T-helper 2 cell treated with Interferon-gamma antibody and Interleukin-4, amounts not matched to agents 5 μg/mL and 100 μg/mL, for 36 hours (primary cell): Measurements from ENCODE around the gene BCAR3.
"Not testable (repeated sequence)": the region's sequence is repeated elsewhere in the genome, so short reads cannot be mapped to it uniquely, and the experiment has no call there.

ENCODE experiments used
- DNase-seq: peaks from one replicate; pipeline ENCODE4 v3.0.0; 2021; ENCODE audit warnings: low spot score
- H3K27ac Mint-ChIP-seq: one replicate; pipeline ENCODE4 v1.8.0; 2021; ENCODE audit warnings: mild to moderate bottlenecking, mixed read lengths
- H3K27me3 Mint-ChIP-seq: one replicate; pipeline ENCODE4 v1.8.0; 2021; ENCODE audit warnings: low read depth, mixed read lengths
- H3K36me3 Mint-ChIP-seq: one replicate; pipeline ENCODE4 v1.8.0; 2021; ENCODE audit warnings: low read depth, mixed read lengths
- H3K4me1 Mint-ChIP-seq: one replicate; pipeline ENCODE4 v1.8.0; 2021; ENCODE audit warnings: low read depth, mixed read lengths
- H3K4me3 Mint-ChIP-seq: one replicate; pipeline ENCODE4 v1.8.0; 2022; ENCODE audit warnings: mild to moderate bottlenecking, moderate library complexity, mixed read lengths
- H3K9me3 Mint-ChIP-seq: one replicate; pipeline ENCODE4 v1.8.0; 2021; ENCODE audit warnings: mixed read lengths

BCAR3 gene

DNA sequence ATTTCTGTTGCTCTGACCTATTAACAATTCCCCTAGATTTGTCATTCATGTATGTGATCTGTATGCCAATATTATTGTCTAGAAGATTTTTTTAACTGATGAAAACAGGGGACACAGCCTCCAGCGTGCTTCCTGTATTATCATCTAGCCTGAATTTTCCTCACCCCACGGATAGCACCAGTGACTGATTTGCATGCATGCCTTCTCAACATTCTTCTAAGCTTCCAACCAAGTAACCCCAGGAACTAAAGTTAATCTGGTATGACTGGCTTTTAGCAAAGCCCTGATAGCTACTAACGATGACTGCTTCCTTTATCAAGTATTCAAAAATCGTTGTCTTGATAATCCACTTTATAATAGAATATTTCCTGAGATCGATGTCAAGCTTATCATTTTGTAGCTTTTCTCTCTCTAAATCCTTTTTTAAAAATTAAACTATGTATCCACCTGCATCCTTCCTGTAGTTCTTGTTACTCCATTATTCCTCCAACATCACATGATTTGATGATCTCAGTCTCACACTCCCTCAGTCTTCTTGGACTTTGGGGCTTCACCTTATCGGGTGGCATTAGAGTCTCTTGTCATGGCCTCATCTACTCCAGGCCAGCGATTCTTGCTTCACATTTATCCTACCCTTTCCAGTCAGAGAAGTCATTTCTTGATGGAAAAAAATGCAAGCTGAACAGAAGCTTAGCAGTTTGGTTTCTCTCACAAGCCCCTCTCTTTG is 19.0 kb downstream of the BCAR3 start:
- H3K9me3 Mint-ChIP-seq, result no peaks in the 10 kb centered on the region
- H3K27ac Mint-ChIP-seq, result no peak overlapping the region
- H3K36me3 Mint-ChIP-seq, result peaks cover 12% of the 10 kb centered on the region
- no peaks in the 10 kb centered on the region for H3K27me3 Mint-ChIP-seq
- no peak overlapping the region for H3K4me3 Mint-ChIP-seq
- peaks cover 16% of the 10 kb centered on the region for H3K4me1 Mint-ChIP-seq
- no peak for DNase-seq

- Mint-ChIP-seq H3K27ac (no peak overlapping the region), H3K4me3 (no peak overlapping the region), H3K4me1 (peaks cover 16% of the 10 kb centered on the region), H3K9me3 (no peaks in the 10 kb centered on the region), H3K27me3 (no peaks in the 10 kb centered on the region), H3K36me3 (peaks cover 12% of the 10 kb centered on the region)
- no peak for DNase-seq
These were observed 19.7 kb downstream of the BCAR3 start for GRCh38 chr1:93661829-93662474.

DNA sequence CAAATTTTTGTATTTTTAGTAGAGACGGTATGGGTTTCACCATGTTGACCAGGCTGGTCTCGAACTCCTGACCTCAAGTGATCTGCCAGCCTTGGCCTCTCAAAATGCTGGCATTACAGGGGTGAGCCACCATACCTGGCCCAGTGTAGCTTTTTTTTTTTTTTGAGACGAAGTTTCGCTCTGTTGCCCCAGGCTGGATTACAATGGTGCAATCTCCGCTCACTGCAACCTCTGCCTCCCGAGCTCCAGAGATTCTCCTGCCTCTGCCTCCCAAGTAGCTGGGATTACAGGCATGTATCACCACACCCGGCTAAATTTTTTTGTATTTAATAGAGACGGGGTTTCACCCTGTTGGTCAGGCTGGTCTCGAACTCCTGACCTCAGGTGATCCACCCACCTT is 20.3 kb downstream of the BCAR3 start:
- not testable (repeated sequence) for DNase-seq, H3K27me3 Mint-ChIP-seq, H3K4me3 Mint-ChIP-seq, H3K27ac Mint-ChIP-seq, H3K9me3 Mint-ChIP-seq
- Mint-ChIP-seq H3K36me3 (peaks cover 13% of the 10 kb centered on the region), H3K4me1 (peaks cover 16% of the 10 kb centered on the region)

GRCh38 chr1:93659822-93660503 is 21.7 kb downstream of the BCAR3 start:
- peaks cover 13% of the 10 kb centered on the region for H3K36me3 Mint-ChIP-seq
- no peak overlapping the region for H3K4me3 Mint-ChIP-seq
- H3K27ac Mint-ChIP-seq, result no peak overlapping the region
- H3K4me1 Mint-ChIP-seq, result peaks cover 16% of the 10 kb centered on the region
- no peaks in the 10 kb centered on the region for H3K9me3 Mint-ChIP-seq
- DNase-seq, result no peak
- H3K27me3 Mint-ChIP-seq, result no peaks in the 10 kb centered on the region

DNA sequence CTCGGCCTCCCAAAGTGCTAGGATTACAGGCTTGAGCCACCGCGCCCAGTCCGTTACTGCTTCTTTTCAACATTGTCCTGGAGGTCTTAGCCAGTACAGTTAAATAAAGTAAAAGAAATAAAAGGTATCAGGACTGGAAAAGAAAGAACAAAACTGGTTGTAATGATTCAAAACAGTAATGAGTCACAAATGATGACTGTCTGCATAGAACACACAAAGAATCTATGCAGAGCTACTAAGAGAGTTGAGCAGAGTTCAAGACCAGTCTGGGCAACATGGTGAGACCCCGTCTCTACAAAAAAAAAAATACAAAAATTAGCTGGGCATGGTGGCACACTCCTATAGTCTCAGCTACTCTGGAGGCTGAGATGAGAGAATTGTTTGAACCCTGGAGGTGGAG is 23.4 kb downstream of the BCAR3 start:
- H3K9me3 Mint-ChIP-seq, result no peaks in the 10 kb centered on the region

DNA sequence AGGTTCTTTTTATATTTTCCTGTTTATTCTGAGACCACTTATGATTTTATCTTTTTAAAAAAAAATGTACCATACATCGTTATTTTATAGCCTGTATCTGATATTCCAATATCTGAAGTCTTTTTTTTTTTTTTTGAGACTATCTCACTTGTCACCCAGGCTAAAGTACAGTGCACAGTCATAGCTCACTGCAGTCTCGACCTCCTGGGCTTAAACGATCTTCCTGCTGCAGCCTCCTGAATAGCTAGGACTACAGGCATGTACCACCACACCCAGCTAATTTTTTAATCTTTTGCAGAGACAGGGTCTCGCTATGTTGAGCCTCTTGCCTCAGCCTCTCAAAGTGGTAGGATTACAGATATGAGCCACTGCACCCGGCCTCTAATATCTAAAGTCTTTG is 25.1 kb downstream of the BCAR3 start:
- H3K9me3 Mint-ChIP-seq, result no peaks in the 10 kb centered on the region
- no peak overlapping the region for H3K4me3 Mint-ChIP-seq
- no peak overlapping the region for H3K27ac Mint-ChIP-seq
- H3K4me1 Mint-ChIP-seq, result no peaks in the 10 kb centered on the region
- DNase-seq, result no peak
- no peaks in the 10 kb centered on the region for H3K27me3 Mint-ChIP-seq
- H3K36me3 Mint-ChIP-seq, result peaks cover 11% of the 10 kb centered on the region

More for the DNA sequence above, 23.4 kb downstream of the BCAR3 start:
- peaks cover 13% of the 10 kb centered on the region for H3K36me3 Mint-ChIP-seq
- H3K27ac Mint-ChIP-seq, result no peak overlapping the region
- H3K4me3 Mint-ChIP-seq, result no peak overlapping the region
- peaks cover 13% of the 10 kb centered on the region for H3K4me1 Mint-ChIP-seq
- H3K27me3 Mint-ChIP-seq, result no peaks in the 10 kb centered on the region
- no peak for DNase-seq

- H3K9me3 Mint-ChIP-seq, result no peaks in the 10 kb centered on the region
- no peak overlapping the region for H3K4me3 Mint-ChIP-seq
- no peaks in the 10 kb centered on the region for H3K4me1 Mint-ChIP-seq
- DNase-seq, result no peak
- no peak overlapping the region for H3K27ac Mint-ChIP-seq
- H3K36me3 Mint-ChIP-seq, result peaks cover 11% of the 10 kb centered on the region
- H3K27me3 Mint-ChIP-seq, result no peaks in the 10 kb centered on the region
These were observed 28.0 kb downstream of the BCAR3 start for GRCh38 chr1:93653656-93654055.

- Mint-ChIP-seq H3K9me3 (no peaks in the 10 kb centered on the region), H3K4me1 (no peaks in the 10 kb centered on the region), H3K36me3 (peaks cover 6% of the 10 kb centered on the region), H3K4me3 (no peak overlapping the region), H3K27ac (no peak overlapping the region), H3K27me3 (no peaks in the 10 kb centered on the region)
- no peak for DNase-seq
These were observed 29.2 kb downstream of the BCAR3 start for GRCh38 chr1:93652323-93652949.

GRCh38 chr1:93651695-93652094 is 29.9 kb downstream of the BCAR3 start:
- DNase-seq, result no peak
- Mint-ChIP-seq H3K27me3 (no peaks in the 10 kb centered on the region), H3K36me3 (peaks cover 4% of the 10 kb centered on the region), H3K9me3 (no peaks in the 10 kb centered on the region), H3K4me3 (no peak overlapping the region), H3K4me1 (no peaks in the 10 kb centered on the region), H3K27ac (no peak overlapping the region)

DNA sequence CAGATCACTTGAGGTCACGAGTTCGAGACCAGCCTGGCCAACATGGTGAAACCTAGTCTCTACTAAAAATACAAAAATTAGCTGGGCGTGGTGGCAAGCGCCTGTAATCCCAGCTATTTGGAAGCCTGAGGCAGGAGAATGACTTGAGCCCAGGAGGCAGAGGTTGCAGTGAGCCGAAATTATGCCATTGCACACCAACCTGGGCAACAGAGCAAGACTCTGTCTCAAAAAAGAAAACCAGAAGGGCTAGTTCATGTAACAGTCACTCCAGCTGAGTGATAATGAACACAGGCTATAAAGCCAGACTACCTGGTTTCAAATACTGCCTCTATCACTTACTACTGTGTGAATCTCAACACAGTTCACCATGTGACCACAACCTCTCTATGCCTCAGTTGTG is 31.5 kb downstream of the BCAR3 start:
- DNase-seq, H3K27ac Mint-ChIP-seq, H3K4me1 Mint-ChIP-seq, H3K36me3 Mint-ChIP-seq, H3K9me3 Mint-ChIP-seq, H3K4me3 Mint-ChIP-seq, H3K27me3 Mint-ChIP-seq: not testable (repeated sequence)

DNA sequence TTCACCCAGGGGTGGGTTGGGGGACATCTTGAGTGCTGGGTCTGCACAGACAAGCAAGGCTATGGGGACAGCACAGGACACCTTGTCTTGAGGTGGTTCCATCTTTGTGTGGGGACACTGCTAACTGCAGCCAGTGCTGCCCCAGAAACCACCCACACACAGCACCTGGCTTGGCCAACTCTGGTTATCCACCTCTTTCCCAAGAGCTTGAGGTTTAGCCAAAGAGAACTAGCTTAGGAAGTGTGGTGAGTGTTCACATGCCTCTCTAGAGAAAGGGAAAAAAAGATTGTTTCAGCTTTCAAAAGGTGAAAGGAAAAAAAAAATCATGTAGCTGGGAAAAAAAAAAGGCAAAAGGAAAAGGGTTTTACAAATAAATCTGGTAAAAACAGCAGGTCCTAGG is 32.4 kb downstream of the BCAR3 start:
- Mint-ChIP-seq H3K27me3 (no peaks in the 10 kb centered on the region), H3K4me1 (peaks cover 6% of the 10 kb centered on the region), H3K9me3 (no peaks in the 10 kb centered on the region), H3K36me3 (peaks cover 4% of the 10 kb centered on the region), H3K27ac (no peak overlapping the region), H3K4me3 (no peak overlapping the region)
- no peak for DNase-seq

DNA sequence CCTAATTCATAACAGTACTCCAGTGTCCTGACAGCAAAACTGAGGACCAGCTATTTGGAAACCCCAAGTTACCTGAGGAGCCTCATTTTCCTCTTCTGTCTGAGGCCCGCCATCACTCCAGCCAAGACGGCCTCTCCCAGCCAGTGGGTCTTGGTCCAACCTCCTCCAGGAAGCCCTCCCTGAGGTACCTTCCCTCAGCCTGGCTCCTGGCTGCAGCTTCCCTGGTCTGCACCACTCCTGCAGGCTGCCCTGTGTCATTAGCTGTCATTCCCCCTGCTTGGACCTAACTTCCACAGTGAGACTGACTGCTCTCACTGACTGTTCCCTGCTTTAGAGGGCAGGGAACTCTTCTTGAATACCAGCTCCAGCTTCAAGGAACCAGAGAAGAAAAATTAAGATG is 33.0 kb downstream of the BCAR3 start:
- Mint-ChIP-seq H3K27me3 (no peaks in the 10 kb centered on the region), H3K27ac (no peak overlapping the region), H3K4me1 (peaks cover 11% of the 10 kb centered on the region), H3K9me3 (no peaks in the 10 kb centered on the region), H3K4me3 (no peak overlapping the region), H3K36me3 (peaks cover 4% of the 10 kb centered on the region)
- no peak for DNase-seq

DNA sequence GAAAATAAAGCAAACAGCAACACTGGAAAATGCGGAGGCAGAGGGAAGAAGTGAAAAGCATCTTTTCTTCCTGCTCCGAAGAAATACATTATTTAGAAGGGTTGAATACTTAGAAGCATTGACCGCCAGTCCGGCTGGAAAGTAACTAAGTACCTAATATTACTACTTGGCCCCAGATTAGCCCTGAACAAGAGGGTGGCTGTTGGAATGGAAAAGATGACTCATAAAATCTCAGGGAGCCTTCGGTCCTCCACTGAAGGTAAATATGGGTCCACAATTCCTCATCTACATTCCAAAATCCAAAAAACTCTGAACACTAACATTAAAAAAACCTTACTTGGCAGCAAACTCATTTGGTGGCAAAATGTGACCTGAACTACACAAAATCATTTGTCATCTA is 40.1 kb downstream of the BCAR3 start:
- no peak overlapping the region for H3K27ac Mint-ChIP-seq
- peaks cover 14% of the 10 kb centered on the region for H3K4me1 Mint-ChIP-seq
- H3K9me3 Mint-ChIP-seq, result no peaks in the 10 kb centered on the region
- H3K4me3 Mint-ChIP-seq, result no peak overlapping the region
- H3K36me3 Mint-ChIP-seq, result peaks cover 5% of the 10 kb centered on the region
- H3K27me3 Mint-ChIP-seq, result no peaks in the 10 kb centered on the region
- no peak for DNase-seq
